BE2C (cell line): Measurements from ENCODE around the gene CABP2.
"Not testable (repeated sequence)": the region's sequence is repeated elsewhere in the genome, so short reads cannot be mapped to it uniquely, and the experiment has no call there.

Source experiments
- DNase-seq: peaks from one replicate; pipeline ENCODE4 v3.0.0-alpha.2; 2020
- H3K27me3 ChIP-seq: fragments of 250-450 bp; sonication (Bioruptor Pico); 2 replicates; pipeline ENCODE4 v1.5.1; 2020; ENCODE audit warnings: mild to moderate bottlenecking
- H3K36me3 ChIP-seq: fragments of 250-450 bp; sonication (Bioruptor Pico); 2 replicates; pipeline ENCODE4 v1.5.1; 2020; ENCODE audit warnings: mild to moderate bottlenecking
- H3K4me1 ChIP-seq: fragments of 250-450 bp; sonication (Bioruptor Pico); 2 replicates; pipeline ENCODE4 v1.5.1; 2020
- H3K4me3 ChIP-seq: 2 replicates; pipeline ENCODE4 v1.5.1; 2011; ENCODE audit warnings: low read depth, low read length
- H3K9me3 ChIP-seq: fragments of 250-450 bp; sonication (Bioruptor Pico); 2 replicates; pipeline ENCODE4 v1.5.1; 2020
- TF ChIP-seq, protein P1 (sequence below): IDR thresholded peaks from 2 replicates; pipeline ENCODE4 v1.5.1; 2012; ENCODE audit warnings: mild to moderate bottlenecking, low read depth, low read length

The CABP2 gene

DNA sequence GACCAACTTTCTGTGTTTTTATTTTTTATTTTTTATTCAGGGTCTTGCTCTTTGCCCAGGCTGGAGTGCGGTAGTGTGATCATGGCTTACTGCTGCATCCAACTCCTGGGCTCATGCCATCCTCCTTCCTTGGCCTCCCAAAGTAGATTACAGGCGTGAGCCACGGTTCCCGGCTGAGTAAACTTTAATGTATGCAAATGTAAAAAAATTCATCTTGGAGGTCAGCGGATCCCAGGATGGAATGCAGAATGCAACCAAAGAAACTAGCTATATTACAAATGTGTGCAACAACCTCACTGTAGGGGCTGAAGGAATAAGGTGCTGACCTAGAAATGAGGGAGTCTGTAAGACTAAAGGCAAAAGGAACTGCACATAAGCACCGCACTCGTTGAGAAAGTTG, 9.1 kb downstream of the CABP2 start:
- TF ChIP-seq, protein P1, sequence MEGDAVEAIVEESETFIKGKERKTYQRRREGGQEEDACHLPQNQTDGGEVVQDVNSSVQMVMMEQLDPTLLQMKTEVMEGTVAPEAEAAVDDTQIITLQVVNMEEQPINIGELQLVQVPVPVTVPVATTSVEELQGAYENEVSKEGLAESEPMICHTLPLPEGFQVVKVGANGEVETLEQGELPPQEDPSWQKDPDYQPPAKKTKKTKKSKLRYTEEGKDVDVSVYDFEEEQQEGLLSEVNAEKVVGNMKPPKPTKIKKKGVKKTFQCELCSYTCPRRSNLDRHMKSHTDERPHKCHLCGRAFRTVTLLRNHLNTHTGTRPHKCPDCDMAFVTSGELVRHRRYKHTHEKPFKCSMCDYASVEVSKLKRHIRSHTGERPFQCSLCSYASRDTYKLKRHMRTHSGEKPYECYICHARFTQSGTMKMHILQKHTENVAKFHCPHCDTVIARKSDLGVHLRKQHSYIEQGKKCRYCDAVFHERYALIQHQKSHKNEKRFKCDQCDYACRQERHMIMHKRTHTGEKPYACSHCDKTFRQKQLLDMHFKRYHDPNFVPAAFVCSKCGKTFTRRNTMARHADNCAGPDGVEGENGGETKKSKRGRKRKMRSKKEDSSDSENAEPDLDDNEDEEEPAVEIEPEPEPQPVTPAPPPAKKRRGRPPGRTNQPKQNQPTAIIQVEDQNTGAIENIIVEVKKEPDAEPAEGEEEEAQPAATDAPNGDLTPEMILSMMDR = no peak
- no peaks in the 10 kb centered on the region for H3K4me1 ChIP-seq
- no peaks in the 10 kb centered on the region for H3K36me3 ChIP-seq
- H3K27me3 ChIP-seq = peaks cover 38% of the 10 kb centered on the region
- no peak for DNase-seq
- no peak overlapping the region for H3K4me3 ChIP-seq
- no peaks in the 10 kb centered on the region for H3K9me3 ChIP-seq

DNA sequence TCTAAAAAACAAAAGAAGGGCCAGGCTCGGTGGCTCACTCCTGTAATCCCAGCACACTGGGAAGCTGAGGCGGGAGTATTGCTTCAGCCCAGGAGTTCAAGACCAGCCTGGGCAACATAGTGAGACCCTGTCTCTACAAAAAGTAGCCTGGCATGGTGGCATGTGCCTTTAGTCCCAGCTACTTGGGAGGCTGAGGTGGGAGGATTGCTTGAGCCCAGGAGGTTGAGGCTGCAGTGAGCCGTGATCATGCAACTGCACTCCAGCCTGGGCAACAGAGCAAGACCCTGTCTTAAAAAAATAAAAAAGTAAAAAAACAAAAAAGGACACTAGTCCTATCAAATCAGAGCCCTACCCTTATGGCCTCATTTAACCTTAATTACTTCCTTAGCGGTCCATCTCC, 11.7 kb downstream of the CABP2 start:
- H3K36me3 ChIP-seq, H3K4me1 ChIP-seq, H3K4me3 ChIP-seq, DNase-seq, H3K9me3 ChIP-seq: not testable (repeated sequence)
- H3K27me3 ChIP-seq = peaks cover 38% of the 10 kb centered on the region

DNA sequence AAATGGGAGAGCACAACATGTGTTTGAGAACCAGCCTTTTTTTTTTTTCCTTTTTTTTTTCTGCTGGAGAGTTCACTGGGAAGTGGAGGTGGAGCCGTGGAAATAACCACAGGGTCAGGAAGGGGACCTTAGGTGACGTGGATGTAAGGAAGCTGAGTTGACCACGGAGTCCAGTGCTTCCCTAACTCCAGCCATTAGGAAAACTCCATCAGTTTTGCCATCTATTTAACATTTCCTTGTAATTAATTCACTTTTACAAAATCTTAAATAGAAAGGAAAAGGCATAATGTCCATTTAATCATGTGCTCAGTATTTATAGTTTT, 13.3 kb downstream of the CABP2 start:
- H3K4me1 ChIP-seq = peaks cover 6% of the 10 kb centered on the region; the same call in 1 of the 2 replicates
- no peak overlapping the region for H3K4me3 ChIP-seq
- no peaks in the 10 kb centered on the region for H3K9me3 ChIP-seq
- no peaks in the 10 kb centered on the region for H3K36me3 ChIP-seq
- peaks cover 38% of the 10 kb centered on the region for H3K27me3 ChIP-seq
- DNase-seq = no peak
- TF ChIP-seq, protein P1 = no peak

DNA sequence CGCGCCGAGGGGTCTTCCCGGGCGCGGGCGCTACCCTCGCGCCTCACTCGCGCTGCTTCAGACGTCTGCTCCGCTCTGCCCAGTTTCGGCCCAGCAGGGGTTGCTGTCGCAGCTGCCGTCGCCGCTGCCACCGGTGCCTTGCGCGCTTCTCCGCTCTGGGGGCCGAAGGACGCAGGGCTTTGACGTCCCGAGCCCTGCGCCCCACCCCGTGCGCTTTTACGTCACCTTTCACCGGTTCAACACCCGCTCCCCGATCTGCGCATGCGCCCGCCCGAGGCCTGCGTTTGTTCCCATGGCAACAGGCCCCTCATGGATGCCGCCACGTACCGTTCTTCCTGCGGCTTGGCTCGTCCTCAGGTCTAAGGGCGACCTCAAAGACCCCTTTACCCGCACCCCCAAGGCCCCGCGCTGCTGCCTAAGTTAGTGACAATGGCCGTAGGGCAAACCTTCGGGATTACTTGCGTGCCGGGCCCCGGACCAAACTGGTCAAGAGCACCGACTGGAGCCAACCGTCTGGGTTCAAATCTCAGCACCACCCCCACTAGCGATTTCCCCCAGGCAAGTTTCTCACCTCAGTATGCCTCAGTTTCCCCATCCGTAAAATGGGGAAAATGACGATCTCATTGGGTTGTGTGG, 14.6 kb downstream of the CABP2 start:
- peak; percentile 99 for DNase-seq
- Histone ChIP-seq H3K36me3 (no peaks in the 10 kb centered on the region), H3K27me3 (peaks cover 29% of the 10 kb centered on the region), H3K4me3 (peak overlapping the region; percentile 81), H3K9me3 (no peaks in the 10 kb centered on the region), H3K4me1 (peaks cover 6% of the 10 kb centered on the region; the same call in 1 of the 2 replicates)
- TF ChIP-seq, protein P1 = no peak

- TF ChIP-seq, protein P1 = no peak
- H3K4me1 ChIP-seq = peaks cover 6% of the 10 kb centered on the region; the same call in 1 of the 2 replicates
- peak; percentile 100 for DNase-seq
- no peaks in the 10 kb centered on the region for H3K36me3 ChIP-seq
- H3K4me3 ChIP-seq = peak within 1 kb of the TSS; percentile 81
- H3K27me3 ChIP-seq = peaks cover 26% of the 10 kb centered on the region
- H3K9me3 ChIP-seq = no peaks in the 10 kb centered on the region
Observed at GRCh38 chr11:67507864-67508485, 15.3 kb downstream of the CABP2 start, which contains the start of gene CDK2AP2. Gene CDK2AP2 (minus strand): TSS chr11:67508162. CDS start chr11:67508082, 80 bp downstream.

- Histone ChIP-seq H3K4me1 (peaks cover 6% of the 10 kb centered on the region; the same call in 1 of the 2 replicates), H3K4me3 (peak overlapping the region; percentile 81), H3K9me3 (no peaks in the 10 kb centered on the region), H3K27me3 (peaks cover 22% of the 10 kb centered on the region), H3K36me3 (no peaks in the 10 kb centered on the region)
- TF ChIP-seq, protein P1 = no peak
- DNase-seq = no peak
Observed at GRCh38 chr11:67507242-67507863, 15.9 kb downstream of the CABP2 start.
